ENCODE measurements around the gene JOSD2. TPM values are rescaled to one million over a fixed set of nuclear protein-coding genes. Genes with fewer than 3 reads are reported as not detected.
A peak's percentile ranks its signal among the peaks of the same experiment; 100 is the strongest.

The JOSD2 gene
- total RNA-seq, 1 donor from 2014 or later = 21.0 TPM

DNA sequence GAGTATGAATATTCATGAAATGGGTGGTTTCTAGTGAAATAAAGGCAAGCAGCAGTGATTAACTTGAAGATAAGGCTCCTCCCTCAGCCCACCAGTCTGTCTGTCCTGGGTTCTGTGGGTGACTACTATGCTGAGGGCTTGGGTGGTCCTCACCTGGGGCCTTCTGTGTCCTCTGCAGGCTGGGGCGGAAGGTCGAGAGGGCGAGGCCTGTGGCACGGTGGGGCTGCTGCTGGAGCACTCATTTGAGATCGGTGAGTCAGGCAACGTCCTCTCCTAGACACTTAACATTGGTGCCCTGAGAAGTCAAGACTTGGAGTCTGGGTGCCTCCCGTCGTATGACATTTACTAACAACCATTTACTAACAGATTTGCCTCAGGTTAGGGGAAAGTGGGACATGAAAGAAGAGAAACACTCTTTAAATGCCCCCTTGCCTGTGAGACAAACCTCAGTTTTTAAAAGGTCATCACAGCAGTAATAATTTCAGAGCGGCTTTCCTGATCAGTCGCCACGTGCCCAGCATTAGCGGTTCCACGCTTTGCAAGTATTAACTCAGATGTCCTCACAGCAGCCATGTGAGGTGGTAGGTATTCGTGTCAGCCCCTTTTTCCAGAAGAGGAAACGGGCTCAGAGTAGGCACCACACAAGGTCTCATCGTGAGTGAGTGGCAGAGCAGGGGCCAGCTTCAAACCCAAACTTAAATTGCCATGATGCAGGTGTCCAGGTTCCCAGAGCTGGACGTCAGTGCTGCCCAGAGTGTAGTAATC lies 33.1 kb downstream of the JOSD2 start:
- H3K4me1 Mint-ChIP-seq = peaks cover 23% of the 10 kb centered on the region
- H3K27ac Mint-ChIP-seq = no peak overlapping the region
- TF ChIP-seq, protein P1, sequence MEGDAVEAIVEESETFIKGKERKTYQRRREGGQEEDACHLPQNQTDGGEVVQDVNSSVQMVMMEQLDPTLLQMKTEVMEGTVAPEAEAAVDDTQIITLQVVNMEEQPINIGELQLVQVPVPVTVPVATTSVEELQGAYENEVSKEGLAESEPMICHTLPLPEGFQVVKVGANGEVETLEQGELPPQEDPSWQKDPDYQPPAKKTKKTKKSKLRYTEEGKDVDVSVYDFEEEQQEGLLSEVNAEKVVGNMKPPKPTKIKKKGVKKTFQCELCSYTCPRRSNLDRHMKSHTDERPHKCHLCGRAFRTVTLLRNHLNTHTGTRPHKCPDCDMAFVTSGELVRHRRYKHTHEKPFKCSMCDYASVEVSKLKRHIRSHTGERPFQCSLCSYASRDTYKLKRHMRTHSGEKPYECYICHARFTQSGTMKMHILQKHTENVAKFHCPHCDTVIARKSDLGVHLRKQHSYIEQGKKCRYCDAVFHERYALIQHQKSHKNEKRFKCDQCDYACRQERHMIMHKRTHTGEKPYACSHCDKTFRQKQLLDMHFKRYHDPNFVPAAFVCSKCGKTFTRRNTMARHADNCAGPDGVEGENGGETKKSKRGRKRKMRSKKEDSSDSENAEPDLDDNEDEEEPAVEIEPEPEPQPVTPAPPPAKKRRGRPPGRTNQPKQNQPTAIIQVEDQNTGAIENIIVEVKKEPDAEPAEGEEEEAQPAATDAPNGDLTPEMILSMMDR (IDR thresholded peaks at IDR 0.05) = no peak
- ChIA-PET CTCF (interaction anchor here (1.6 to 1.9 kb wide), 2 partner anchors 109 to 120 kb away, joined by 8 to 11 read pairs; no protein-coding TSS in a partner anchor), POLR2A (interaction anchor here (1.0 to 2.0 kb wide), 3 partner anchors 33 to 120 kb away, joined by 3 to 8 read pairs (median 3); partner anchors contain the start of gene JOSD2)
- peak overlapping the region; percentile 93 for H3K4me3 Mint-ChIP-seq
- ATAC-seq (ENCODE audit: low read depth) (no peak), DNase-seq (no peak)
- H3K27me3 Mint-ChIP-seq = no peaks in the 10 kb centered on the region
- H3K9me3 Mint-ChIP-seq = no peaks in the 10 kb centered on the region
- intact Hi-C loops (cut with micrococcal nuclease) = loop anchor here (5.0 kb wide), 1 partner anchor 199 kb away; no protein-coding TSS in a partner anchor
- H3K36me3 Mint-ChIP-seq (ENCODE audit: low read depth) = peaks cover 43% of the 10 kb centered on the region

GRCh38 chr19:50476907-50477238 lies 34.1 kb downstream of the JOSD2 start:
- TF ChIP-seq, protein P1 (IDR thresholded peaks at IDR 0.05) = no peak
- ChIA-PET CTCF (no interaction called here), POLR2A (interaction anchor here (0.5 to 1.5 kb wide), 5 partner anchors 45 to 1459 kb away, joined by 3 to 7 read pairs (median 3); partner anchors contain the start of gene NR1H2)
- H3K27ac Mint-ChIP-seq = peak overlapping the region; percentile 85
- peaks cover 23% of the 10 kb centered on the region for H3K4me1 Mint-ChIP-seq
- H3K9me3 Mint-ChIP-seq = no peaks in the 10 kb centered on the region
- DNase-seq (no peak), ATAC-seq (ENCODE audit: low read depth) (no peak)
- H3K27me3 Mint-ChIP-seq = no peaks in the 10 kb centered on the region
- intact Hi-C loops (cut with micrococcal nuclease) = loop anchor here (1.0 to 5.0 kb wide), 4 partner anchors 16 to 200 kb away; partner anchors contain the start of gene JOSD2
- H3K36me3 Mint-ChIP-seq (ENCODE audit: low read depth) = peaks cover 34% of the 10 kb centered on the region
- H3K4me3 Mint-ChIP-seq = peak overlapping the region; percentile 93

DNA sequence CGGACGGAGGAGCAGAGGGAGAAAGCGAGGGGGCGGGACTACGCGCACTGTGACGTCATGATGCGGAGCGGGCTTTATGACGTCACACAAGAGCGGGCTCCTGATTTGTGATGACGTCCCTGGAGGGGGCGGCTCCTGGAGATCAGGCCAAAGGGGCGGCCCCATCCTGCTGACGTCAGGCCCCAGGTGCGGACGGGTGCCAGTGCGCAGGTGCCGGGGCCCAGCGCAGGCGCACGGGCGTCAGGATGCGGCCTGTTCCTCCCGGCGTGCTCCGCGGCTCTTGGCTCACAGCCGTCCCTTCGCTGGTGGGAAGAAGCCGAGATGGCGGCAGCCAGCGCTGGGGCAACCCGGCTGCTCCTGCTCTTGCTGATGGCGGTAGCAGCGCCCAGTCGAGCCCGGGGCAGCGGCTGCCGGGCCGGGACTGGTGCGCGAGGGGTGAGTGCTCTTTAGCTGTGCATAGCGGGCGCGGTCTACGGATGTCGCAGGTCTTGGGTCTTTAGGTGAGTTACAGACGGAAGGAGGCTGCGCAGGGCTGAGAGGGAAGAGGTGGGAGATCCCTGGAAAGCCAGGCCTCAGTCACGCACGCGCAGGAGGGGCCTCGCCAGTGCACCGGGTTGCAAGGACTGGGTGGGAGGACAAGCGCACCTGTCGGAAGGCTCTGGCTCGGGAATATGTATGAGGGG lies 34.6 kb downstream of the JOSD2 start, which contains the start of the genes EMC10 and GARIN5A:
Gene EMC10, plus strand, starts transcription at position 284 of the 683 bp plus-strand sequence. Its CDS starts 38 bp downstream, at position 322.
Gene GARIN5A, minus strand, starts transcription at position 625 of the 683 bp plus-strand sequence. Its CDS starts 460 bp downstream, at position 165.
- peak within 1 kb of the TSS; percentile 85 for H3K27ac Mint-ChIP-seq
- H3K27me3 Mint-ChIP-seq = no peaks in the 10 kb centered on the region
- CTCF ChIA-PET = no interaction called here
- H3K4me3 Mint-ChIP-seq = peak within 1 kb of the TSS; percentile 93
- H3K9me3 Mint-ChIP-seq = no peaks in the 10 kb centered on the region
- peaks cover 23% of the 10 kb centered on the region for H3K4me1 Mint-ChIP-seq
- intact Hi-C loops (cut with micrococcal nuclease) = loop anchor here (1.0 to 5.0 kb wide), 4 partner anchors 15 to 201 kb away; partner anchors contain the start of gene JOSD2
- DNase-seq = peak; percentile 95
- H3K36me3 Mint-ChIP-seq (ENCODE audit: low read depth) = peaks cover 33% of the 10 kb centered on the region
- POLR2A ChIA-PET = interaction anchor here (0.5 to 1.5 kb wide), 5 partner anchors 8 to 150 kb away, joined by 3 to 7 read pairs (median 3); partner anchors contain the start of gene NR1H2
- ATAC-seq (ENCODE audit: low read depth) = peak; percentile 95
- TF ChIP-seq, protein P1 (IDR thresholded peaks at IDR 0.05) = no peak

- ATAC-seq (ENCODE audit: low read depth) = no peak
- Mint-ChIP-seq H3K27ac (peak overlapping the region; percentile 85), H3K4me1 (peaks cover 23% of the 10 kb centered on the region), H3K27me3 (no peaks in the 10 kb centered on the region), H3K4me3 (peak overlapping the region; percentile 93), H3K9me3 (no peaks in the 10 kb centered on the region), H3K36me3 (ENCODE audit: low read depth) (peaks cover 27% of the 10 kb centered on the region)
- POLR2A ChIA-PET = interaction anchor here (0.6 to 1.5 kb wide), 4 partner anchors 7 to 100 kb away, joined by 3 to 5 read pairs (median 3); partner anchors contain the start of gene NR1H2
- intact Hi-C loops (cut with micrococcal nuclease) = loop anchor here (1.0 to 5.0 kb wide), 4 partner anchors 14 to 202 kb away; partner anchors contain the start of gene JOSD2
- CTCF ChIA-PET = no interaction called here
- TF ChIP-seq, protein P1 (IDR thresholded peaks at IDR 0.05) = no peak
- DNase-seq = no peak
Observed at GRCh38 chr19:50475736-50476223, 35.2 kb downstream of the JOSD2 start.

Measured in activated B cell treated with CpG ODN at 0.5 μM for 24 hours (primary cell).